ENCODE measurements around the gene SPDEF.

The SPDEF gene

DNA sequence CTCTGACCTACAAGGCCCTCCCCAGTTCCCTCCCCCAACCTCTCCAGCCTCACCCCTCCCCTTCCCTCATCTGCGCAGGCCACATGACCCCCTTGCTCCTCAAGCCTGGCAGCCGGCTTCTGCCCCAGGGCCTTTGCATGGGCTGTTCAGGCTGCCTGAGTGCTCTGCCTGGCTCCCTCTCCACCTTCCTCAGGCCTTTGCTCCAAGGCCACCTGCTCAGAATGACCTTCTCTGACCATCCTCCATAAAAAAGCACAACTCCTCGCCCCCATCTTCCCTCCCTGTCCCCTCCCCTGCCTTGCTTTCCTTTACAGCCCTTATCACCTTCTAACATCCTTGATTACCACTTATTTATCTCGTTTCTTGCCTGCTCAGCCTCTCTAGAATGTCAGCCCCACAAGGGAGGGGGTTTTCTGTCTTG lies 38.7 kb downstream of the SPDEF start:
- H3K4me3 ChIP-seq (ENCODE audit: low read depth, low read length) = no peak overlapping the region
- H3K4me1 ChIP-seq (ENCODE audit: control insufficient read depth, insufficient read depth, low read length) = peaks cover 23% of the 10 kb centered on the region; the same call in 1 of the 2 replicates
- H3K27ac ChIP-seq (ENCODE audit: low read depth, low read length) = no peak overlapping the region
- H3K9me3 ChIP-seq (ENCODE audit: control insufficient read depth, insufficient read depth, low read length) = no peaks in the 10 kb centered on the region
- no peaks in the 10 kb centered on the region for H3K36me3 ChIP-seq (ENCODE audit: control insufficient read depth, insufficient read depth, low read length)
- H3K9ac ChIP-seq (ENCODE audit: low read depth, low read length) = no peak overlapping the region
- peaks cover 4% of the 10 kb centered on the region; the same call in 1 of the 2 replicates for H3K27me3 ChIP-seq (ENCODE audit: control insufficient read depth, insufficient read depth, low read length)

GRCh38 chr6:34516391-34517324 lies 39.5 kb downstream of the SPDEF start:
- Histone ChIP-seq H3K4me1 (ENCODE audit: control insufficient read depth, insufficient read depth, low read length) (peaks cover 23% of the 10 kb centered on the region; the same call in 1 of the 2 replicates), H3K9me3 (ENCODE audit: control insufficient read depth, insufficient read depth, low read length) (no peaks in the 10 kb centered on the region), H3K9ac (ENCODE audit: low read depth, low read length) (no peak overlapping the region), H3K36me3 (ENCODE audit: control insufficient read depth, insufficient read depth, low read length) (no peaks in the 10 kb centered on the region), H3K4me3 (ENCODE audit: low read depth, low read length) (no peak overlapping the region), H3K27ac (ENCODE audit: low read depth, low read length) (no peak overlapping the region), H3K27me3 (ENCODE audit: control insufficient read depth, insufficient read depth, low read length) (peaks cover 4% of the 10 kb centered on the region; the same call in 1 of the 2 replicates)

DNA sequence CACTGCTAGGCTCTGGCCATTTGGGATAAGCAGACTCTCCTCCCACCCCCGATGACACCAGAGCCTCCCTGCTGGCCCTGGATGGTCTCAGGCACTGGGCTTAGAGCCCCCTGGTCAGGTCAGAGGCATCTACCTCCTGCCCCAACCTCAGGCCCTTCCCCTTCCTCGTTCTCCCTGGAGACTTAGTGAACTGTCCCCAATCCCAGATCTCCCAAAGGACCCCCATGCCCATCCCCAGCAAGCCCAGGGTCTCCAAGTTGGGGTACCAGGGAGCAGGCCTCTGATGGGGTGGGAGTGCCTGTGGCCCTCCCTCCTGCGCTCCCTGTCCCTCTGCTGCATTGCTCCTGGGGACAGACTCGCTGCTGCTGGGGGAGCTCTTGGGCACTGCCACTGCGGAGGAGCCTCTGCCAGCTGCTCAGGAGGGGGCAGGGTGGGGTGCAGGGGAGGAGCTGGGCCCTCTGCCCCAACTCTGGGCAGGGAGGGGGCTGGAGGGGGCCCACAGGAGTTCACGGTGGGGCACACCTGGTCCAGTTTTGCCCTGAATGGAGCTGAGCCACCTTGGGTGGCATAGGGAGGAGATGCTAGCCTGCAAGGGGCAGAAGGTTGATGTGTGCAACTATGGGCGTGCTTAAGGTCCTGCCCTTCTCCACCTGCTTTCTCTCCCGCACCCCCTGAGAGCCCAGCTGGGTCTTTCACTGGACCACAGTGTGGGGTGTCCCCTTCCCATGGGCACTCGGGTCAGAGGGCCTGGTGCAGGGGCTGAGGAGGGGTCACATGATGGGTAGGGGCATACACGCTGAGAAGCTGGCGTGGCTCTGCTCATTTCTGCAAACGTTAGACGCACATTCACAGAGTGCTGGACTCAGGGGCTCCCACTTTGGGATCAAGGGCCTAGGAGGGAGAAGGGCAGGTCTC lies 40.4 kb downstream of the SPDEF start:
- Histone ChIP-seq H3K4me3 (ENCODE audit: low read depth, low read length) (peak overlapping the region; percentile 75; the same call in 1 of the 2 replicates), H3K27me3 (ENCODE audit: control insufficient read depth, insufficient read depth, low read length) (peaks cover 4% of the 10 kb centered on the region; the same call in 1 of the 2 replicates), H3K9ac (ENCODE audit: low read depth, low read length) (no peak overlapping the region), H3K36me3 (ENCODE audit: control insufficient read depth, insufficient read depth, low read length) (no peaks in the 10 kb centered on the region), H3K9me3 (ENCODE audit: control insufficient read depth, insufficient read depth, low read length) (no peaks in the 10 kb centered on the region), H3K4me1 (ENCODE audit: control insufficient read depth, insufficient read depth, low read length) (peaks cover 23% of the 10 kb centered on the region; the same call in 1 of the 2 replicates), H3K27ac (ENCODE audit: low read depth, low read length) (no peak overlapping the region)

DNA sequence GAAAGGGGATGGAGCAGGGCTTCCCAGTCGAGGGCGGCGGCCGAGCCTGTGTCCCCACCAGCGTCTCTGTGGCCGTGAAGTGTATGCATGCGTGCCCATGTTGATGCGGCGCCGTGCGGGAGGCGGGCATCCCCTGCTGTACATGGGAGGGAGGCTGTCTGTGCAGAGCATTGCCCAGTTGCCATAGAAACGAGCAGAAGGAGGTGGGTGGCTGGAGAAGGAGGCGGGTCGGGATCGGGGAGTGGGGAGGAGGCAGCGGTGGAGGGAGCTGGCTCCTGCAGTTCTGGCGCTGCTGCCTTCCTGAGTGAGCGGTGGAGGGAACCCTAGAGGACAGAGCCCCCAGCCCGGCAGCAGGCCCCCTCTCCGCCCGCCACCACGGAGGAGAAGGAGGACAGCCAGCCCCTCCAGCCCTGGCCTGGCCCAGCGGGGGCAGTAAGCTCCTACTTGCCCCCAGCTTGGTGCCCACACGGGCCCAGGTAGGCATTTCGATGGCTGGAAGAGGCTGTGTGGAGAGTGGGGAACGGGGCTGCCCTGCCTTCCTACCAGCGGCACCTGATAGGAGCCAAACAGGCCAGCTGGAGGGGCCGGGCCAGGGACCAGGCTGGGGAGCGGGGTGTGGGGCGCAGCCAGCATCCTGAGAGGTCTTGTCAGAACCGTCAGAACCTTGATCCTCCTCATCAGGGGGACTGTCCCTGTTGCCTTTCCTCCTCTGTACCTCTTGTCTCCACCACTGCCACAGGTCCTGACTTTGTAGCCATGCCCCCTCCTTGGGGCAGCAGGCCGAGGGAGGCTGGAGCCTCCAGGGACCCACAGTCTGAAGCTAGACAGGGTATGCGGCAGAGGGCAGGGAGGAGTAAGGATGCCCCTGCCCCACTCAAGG lies 41.3 kb downstream of the SPDEF start:
- Histone ChIP-seq H3K27me3 (ENCODE audit: control insufficient read depth, insufficient read depth, low read length) (peaks cover 4% of the 10 kb centered on the region; the same call in 1 of the 2 replicates), H3K36me3 (ENCODE audit: control insufficient read depth, insufficient read depth, low read length) (no peaks in the 10 kb centered on the region), H3K9ac (ENCODE audit: low read depth, low read length) (no peak overlapping the region), H3K27ac (ENCODE audit: low read depth, low read length) (no peak overlapping the region), H3K9me3 (ENCODE audit: control insufficient read depth, insufficient read depth, low read length) (no peaks in the 10 kb centered on the region), H3K4me1 (ENCODE audit: control insufficient read depth, insufficient read depth, low read length) (peaks cover 23% of the 10 kb centered on the region; the same call in 1 of the 2 replicates), H3K4me3 (ENCODE audit: low read depth, low read length) (peak overlapping the region; percentile 75)

DNA sequence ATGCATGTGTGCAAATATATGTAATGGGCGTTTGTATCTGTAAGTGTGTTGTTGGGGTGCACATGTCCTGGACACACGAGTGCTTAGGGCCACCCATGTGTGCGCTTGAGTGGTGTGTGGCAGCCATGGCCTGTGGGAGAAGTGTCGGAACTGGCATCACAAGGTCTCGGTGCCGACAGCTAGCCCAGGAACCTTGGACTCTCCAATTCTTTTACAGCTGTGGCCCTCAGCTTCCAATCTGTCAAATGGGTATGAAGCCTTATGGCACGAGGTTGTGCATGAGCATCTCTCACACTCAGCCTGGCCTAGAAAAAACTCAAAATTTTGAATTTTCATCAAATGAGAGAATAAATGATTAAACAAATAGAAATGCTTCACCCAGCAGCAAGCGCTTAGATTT lies 42.0 kb downstream of the SPDEF start:
- H3K27me3 ChIP-seq (ENCODE audit: control insufficient read depth, insufficient read depth, low read length) = peaks cover 4% of the 10 kb centered on the region; the same call in 1 of the 2 replicates
- H3K4me3 ChIP-seq (ENCODE audit: low read depth, low read length) = peak overlapping the region; percentile 75
- peaks cover 23% of the 10 kb centered on the region; the same call in 1 of the 2 replicates for H3K4me1 ChIP-seq (ENCODE audit: control insufficient read depth, insufficient read depth, low read length)
- no peak overlapping the region for H3K27ac ChIP-seq (ENCODE audit: low read depth, low read length)
- no peaks in the 10 kb centered on the region for H3K36me3 ChIP-seq (ENCODE audit: control insufficient read depth, insufficient read depth, low read length)
- no peaks in the 10 kb centered on the region for H3K9me3 ChIP-seq (ENCODE audit: control insufficient read depth, insufficient read depth, low read length)
- H3K9ac ChIP-seq (ENCODE audit: low read depth, low read length) = no peak overlapping the region

DNA sequence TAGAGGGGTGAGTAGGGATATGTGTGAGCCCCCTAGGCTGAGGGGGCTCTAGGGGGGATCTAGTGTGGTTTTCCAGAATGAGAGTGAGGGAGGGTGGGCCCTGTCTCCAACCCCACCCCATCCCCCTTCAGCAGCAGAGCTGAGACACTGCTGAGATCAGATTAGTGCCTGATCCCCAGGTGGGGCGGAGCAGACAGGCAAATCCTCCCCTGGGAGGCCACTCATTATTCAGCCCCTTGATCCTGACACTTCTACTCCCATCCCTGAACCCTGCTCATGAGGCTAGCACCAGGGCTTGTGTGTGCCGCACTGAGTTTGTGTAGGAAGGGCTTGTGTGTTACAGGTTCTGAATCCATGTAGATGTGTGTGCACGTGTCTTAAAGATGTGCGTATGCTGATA lies 42.5 kb downstream of the SPDEF start:
- Histone ChIP-seq H3K27me3 (ENCODE audit: control insufficient read depth, insufficient read depth, low read length) (peaks cover 4% of the 10 kb centered on the region; the same call in 1 of the 2 replicates), H3K4me3 (ENCODE audit: low read depth, low read length) (no peak overlapping the region), H3K4me1 (ENCODE audit: control insufficient read depth, insufficient read depth, low read length) (peaks cover 23% of the 10 kb centered on the region; the same call in 1 of the 2 replicates), H3K27ac (ENCODE audit: low read depth, low read length) (no peak overlapping the region), H3K9ac (ENCODE audit: low read depth, low read length) (no peak overlapping the region), H3K9me3 (ENCODE audit: control insufficient read depth, insufficient read depth, low read length) (no peaks in the 10 kb centered on the region), H3K36me3 (ENCODE audit: control insufficient read depth, insufficient read depth, low read length) (no peaks in the 10 kb centered on the region)

DNA sequence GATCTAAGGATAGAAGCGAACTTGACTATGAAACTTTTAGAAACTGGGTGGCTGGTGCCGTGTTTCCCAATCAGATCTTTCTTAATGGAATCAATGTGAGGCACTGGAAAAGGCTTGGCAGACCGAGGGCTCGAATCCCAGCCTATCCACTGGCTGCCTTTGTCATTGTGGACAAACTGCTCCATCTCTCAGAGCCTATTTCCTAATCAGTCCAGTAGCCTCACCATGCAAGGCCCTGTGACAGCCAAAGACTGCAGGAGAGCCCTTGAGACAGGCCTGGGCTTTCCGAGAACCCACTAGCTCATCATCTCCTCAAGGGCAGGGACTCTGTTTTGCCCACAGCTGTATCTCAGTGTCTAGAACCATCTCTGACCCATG lies 43.4 kb downstream of the SPDEF start:
- no peak overlapping the region for H3K4me3 ChIP-seq (ENCODE audit: low read depth, low read length)
- no peak overlapping the region for H3K9ac ChIP-seq (ENCODE audit: low read depth, low read length)
- H3K27me3 ChIP-seq (ENCODE audit: control insufficient read depth, insufficient read depth, low read length) = peaks cover 4% of the 10 kb centered on the region; the same call in 1 of the 2 replicates
- peaks cover 21% of the 10 kb centered on the region; the same call in 1 of the 2 replicates for H3K4me1 ChIP-seq (ENCODE audit: control insufficient read depth, insufficient read depth, low read length)
- no peak overlapping the region for H3K27ac ChIP-seq (ENCODE audit: low read depth, low read length)
- H3K36me3 ChIP-seq (ENCODE audit: control insufficient read depth, insufficient read depth, low read length) = no peaks in the 10 kb centered on the region
- no peaks in the 10 kb centered on the region for H3K9me3 ChIP-seq (ENCODE audit: control insufficient read depth, insufficient read depth, low read length)

DNA sequence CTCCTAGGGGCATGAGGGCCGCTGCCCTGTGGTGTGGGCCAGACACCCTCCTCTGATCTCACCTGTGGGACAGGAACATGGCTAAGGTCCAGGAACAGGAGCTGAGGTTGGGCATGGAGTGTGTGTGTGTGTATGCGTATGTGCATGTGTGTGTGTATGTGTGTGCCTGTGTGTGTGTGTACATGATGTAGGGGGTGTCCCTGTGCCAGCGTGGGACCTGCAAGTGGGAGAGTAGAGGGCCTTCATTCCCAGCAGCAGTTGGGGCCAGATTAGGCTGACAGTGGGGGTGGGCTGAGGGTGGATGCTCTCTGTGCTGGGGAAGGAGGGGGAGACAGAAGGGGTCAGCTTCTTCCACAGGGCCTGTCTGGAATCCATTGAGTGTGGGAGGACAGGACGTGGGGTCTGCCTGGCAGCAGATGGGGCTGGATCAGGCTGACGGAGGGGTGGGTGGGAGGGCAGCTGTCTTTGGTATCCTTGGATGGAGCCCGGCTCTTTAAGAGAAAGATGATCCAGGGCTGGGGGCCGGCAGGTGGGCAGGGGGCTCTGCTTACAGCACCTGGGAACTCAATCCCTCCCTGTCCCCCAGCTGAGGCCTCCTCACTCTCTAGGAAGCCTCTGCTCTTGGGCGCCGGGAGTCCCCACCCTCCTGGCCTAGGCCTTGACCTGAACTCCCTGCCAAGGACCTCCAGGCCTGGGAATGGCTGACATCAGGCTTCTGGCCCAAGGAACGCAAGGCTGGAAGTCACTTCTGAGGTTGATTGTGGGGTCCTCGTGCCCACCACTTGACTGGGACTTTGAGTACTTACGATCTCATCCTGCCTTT lies 44.0 kb downstream of the SPDEF start:
- no peak overlapping the region for H3K4me3 ChIP-seq (ENCODE audit: low read depth, low read length)
- H3K27me3 ChIP-seq (ENCODE audit: control insufficient read depth, insufficient read depth, low read length) = peaks cover 4% of the 10 kb centered on the region; the same call in 1 of the 2 replicates
- H3K27ac ChIP-seq (ENCODE audit: low read depth, low read length) = no peak overlapping the region
- no peaks in the 10 kb centered on the region for H3K36me3 ChIP-seq (ENCODE audit: control insufficient read depth, insufficient read depth, low read length)
- H3K9me3 ChIP-seq (ENCODE audit: control insufficient read depth, insufficient read depth, low read length) = no peaks in the 10 kb centered on the region
- H3K4me1 ChIP-seq (ENCODE audit: control insufficient read depth, insufficient read depth, low read length) = peaks cover 22% of the 10 kb centered on the region; the same call in 1 of the 2 replicates
- no peak overlapping the region for H3K9ac ChIP-seq (ENCODE audit: low read depth, low read length)

DNA sequence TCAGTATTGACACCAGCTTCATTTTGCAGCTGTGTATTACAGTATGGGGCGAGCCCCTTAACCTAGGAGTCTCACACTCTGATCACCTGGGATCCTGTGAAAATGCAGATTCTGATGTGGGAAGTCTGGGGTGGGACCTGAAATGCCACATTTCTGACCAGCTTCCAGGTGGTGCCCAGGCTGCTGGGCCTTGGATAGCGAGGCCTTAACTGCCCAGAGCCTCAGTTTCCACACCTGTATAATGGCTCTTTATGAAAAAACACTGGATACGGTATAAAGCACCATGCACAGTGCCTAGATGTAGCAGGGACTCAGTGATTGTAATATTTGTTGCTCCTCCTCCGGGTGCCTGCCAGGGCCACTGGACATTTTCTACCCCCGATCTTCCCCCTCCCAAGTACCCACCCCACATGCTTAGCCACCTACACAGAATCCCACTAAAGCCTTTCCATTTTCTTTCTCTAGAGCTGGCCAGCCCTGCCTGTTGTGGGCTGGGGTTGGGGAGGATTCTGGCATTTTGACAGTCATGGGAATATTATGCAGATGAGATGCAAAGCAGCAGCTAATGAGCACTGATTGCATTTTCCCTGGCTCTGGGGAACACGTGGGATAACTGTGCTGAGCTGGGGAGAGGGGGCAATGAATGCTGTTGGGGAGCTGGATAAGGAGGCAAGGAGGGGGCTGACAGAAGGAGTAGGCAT lies 44.8 kb downstream of the SPDEF start:
- Histone ChIP-seq H3K36me3 (ENCODE audit: control insufficient read depth, insufficient read depth, low read length) (no peaks in the 10 kb centered on the region), H3K9me3 (ENCODE audit: control insufficient read depth, insufficient read depth, low read length) (no peaks in the 10 kb centered on the region), H3K4me3 (ENCODE audit: low read depth, low read length) (no peak overlapping the region), H3K9ac (ENCODE audit: low read depth, low read length) (no peak overlapping the region), H3K27me3 (ENCODE audit: control insufficient read depth, insufficient read depth, low read length) (peaks cover 4% of the 10 kb centered on the region; the same call in 1 of the 2 replicates), H3K4me1 (ENCODE audit: control insufficient read depth, insufficient read depth, low read length) (peaks cover 28% of the 10 kb centered on the region; the same call in 1 of the 2 replicates), H3K27ac (ENCODE audit: low read depth, low read length) (no peak overlapping the region)
